ENCODE results near the gene MACROD2. TPM values are rescaled to one million over a fixed set of nuclear protein-coding genes. Genes with fewer than 3 reads are reported as not detected.

MACROD2 gene
- total and polyA plus RNA-seq, 2 of the 4 experiments (the other 2 are of a cell fraction), result not detected

GRCh38 chr20:15656124-15656523 is 1660.8 kb downstream of the MACROD2 start (continued):
- no peak for TF ChIP-seq CEBPB (IDR thresholded peaks at IDR 0.05; ENCODE audit: low read depth, low read length)
- TF ChIP-seq FOS (IDR thresholded peaks at IDR 0.05; ENCODE audit: low read depth, low read length), result no peak
- no peak for TF ChIP-seq MAFK (IDR thresholded peaks at IDR 0.05; ENCODE audit: low read depth, low read length)
- no peak for TF ChIP-seq RFX5 (IDR thresholded peaks at IDR 0.05; ENCODE audit: low read depth, low read length)

- no peak for TF ChIP-seq MAZ (IDR thresholded peaks at IDR 0.05; ENCODE audit: borderline replicate concordance, low read depth, low read length)
- TF ChIP-seq USF2 (IDR thresholded peaks at IDR 0.05; ENCODE audit: low read depth, low read length), result no peak
- no peak for TF ChIP-seq NFE2L2 (IDR thresholded peaks at IDR 0.05; ENCODE audit: low read depth, low read length)
- no peak for TF ChIP-seq SMC3 (IDR thresholded peaks at IDR 0.05; ENCODE audit: low read depth, low read length)
- TF ChIP-seq CEBPB (IDR thresholded peaks at IDR 0.05; ENCODE audit: low read depth, low read length), result no peak
- TF ChIP-seq RAD21 (IDR thresholded peaks at IDR 0.05; ENCODE audit: low read length), result no peak
- TF ChIP-seq RFX5 (IDR thresholded peaks at IDR 0.05; ENCODE audit: low read depth, low read length), result no peak
- no peak for TF ChIP-seq POLR2A (IDR thresholded peaks at IDR 0.05; ENCODE audit: low read depth, low read length)
- no peak for TF ChIP-seq ELK1 (IDR thresholded peaks at IDR 0.05; ENCODE audit: borderline replicate concordance, low read depth, low read length)
- no peak for TF ChIP-seq MAFK (IDR thresholded peaks at IDR 0.05; ENCODE audit: low read depth, low read length)
- no peak for TF ChIP-seq BHLHE40 (IDR thresholded peaks at IDR 0.05; ENCODE audit: low read depth, low read length)
- TF ChIP-seq MXI1 (IDR thresholded peaks at IDR 0.05; ENCODE audit: borderline replicate concordance, low read depth, low read length), result no peak
- no peak for TF ChIP-seq FOS (IDR thresholded peaks at IDR 0.05; ENCODE audit: low read depth, low read length)
- CTCF ChIA-PET, result no interaction called here
- WGBS, 2 experiments (ENCODE audit: extremely low coverage in 2 of 2, insufficient read length in 1 of 2), result 0% methylated on average over 1 of the region's 5 CpGs; no CpG with 5 or more reads in 1 of the 2 experiments
Measured at GRCh38 chr20:15658295-15658694, 1663.0 kb downstream of the MACROD2 start.

More at GRCh38 chr20:15658295-15658694, 1663.0 kb downstream of the MACROD2 start:
- Histone ChIP-seq H3K9ac (ENCODE audit: low read depth, low read length) (no peak overlapping the region), H4K20me1 (ENCODE audit: insufficient read depth, low read length) (no peaks in the 10 kb centered on the region), H3K4me3 (ENCODE audit: insufficient read depth, low read depth, low read length) (no peak overlapping the region), H2AK9ac (replicated peaks; ENCODE audit: low read depth, low read length, poor library complexity) (no peak overlapping the region), H2BK15ac (ENCODE audit: low read depth, low read length) (no peak overlapping the region), H3K18ac (ENCODE audit: low read depth, low read length) (no peak overlapping the region), H3K9me3 (ENCODE audit: control insufficient read depth, insufficient read depth, low read length) (no peaks in the 10 kb centered on the region), H4K91ac (ENCODE audit: insufficient read depth, low read depth, low read length) (no peak overlapping the region), H3K27ac (ENCODE audit: insufficient read depth, low read length) (no peak overlapping the region), H3K4ac (ENCODE audit: low read depth, low read length) (no peak overlapping the region), H2BK20ac (ENCODE audit: low read depth, low read length) (no peak overlapping the region; the same call in 1 of the 2 replicates), H3K56ac (ENCODE audit: extremely low read depth, insufficient read depth, low read length) (no peak overlapping the region), H2BK5ac (ENCODE audit: low read depth, low read length, poor library complexity, severe bottlenecking) (no peak overlapping the region), H3K4me2 (ENCODE audit: low read depth, low read length) (no peak overlapping the region), H4K5ac (ENCODE audit: low read depth, low read length) (no peak overlapping the region), H4K8ac (ENCODE audit: low read depth in 2 of 2, low read length in 2 of 2) (no peak overlapping the region), H3K4me1 (ENCODE audit: control insufficient read depth, insufficient read depth, low read length) (peaks cover 5% of the 10 kb centered on the region; the same call in 1 of the 2 replicates), H3K9me1 (ENCODE audit: insufficient read depth, low read length) (no peaks in the 10 kb centered on the region), H2AK5ac (ENCODE audit: low read depth, low read length) (no peak overlapping the region), H3K14ac (replicated peaks; ENCODE audit: low read depth, low read length) (no peak overlapping the region), H2AFZ (replicated peaks; ENCODE audit: low read length, poor library complexity) (no peak overlapping the region), H3K27me3 (ENCODE audit: control insufficient read depth, insufficient read depth, low read length) (no peaks in the 10 kb centered on the region), H3K23ac (ENCODE audit: low read depth, low read length) (no peak overlapping the region), H3K36me3 (ENCODE audit: control insufficient read depth, insufficient read depth, low read length) (no peaks in the 10 kb centered on the region), H3K79me1 (ENCODE audit: low read depth in 1 of 2, low read length in 2 of 2) (no peaks in the 10 kb centered on the region), H2BK120ac (ENCODE audit: low read depth, low read length) (no peak overlapping the region)
- ATAC-seq (ENCODE audit: low read depth) (no peak), DNase-seq (no peak)
- POLR2A ChIA-PET (ENCODE audit: unreplicated experiment), result no interaction called here
- no TSS peak for BruUV-seq (replicated peaks)
- in situ Hi-C loops (cut with MboI; ENCODE audit: low sequenced_read_pairs) (no loop called here), dilution Hi-C loops (cut with HindIII; ENCODE audit: low sequenced_read_pairs, unreplicated experiment) (no loop called here), intact Hi-C loops (cut with micrococcal nuclease) (loop anchor here (10.0 kb wide), 1 partner anchor 1323 kb away; the partner anchor contains the start of gene FLRT3)

All from IMR-90 (cell line).